HCT116 (cell line): ENCODE data around the gene PSMD11.

Experiments used
- CTCF ChIP-seq, 3 experiments: fragments of 200-600 bp in 1 of 3; sonication (generic) in 1 of 3; IDR thresholded peaks in 2 of 3; conservative IDR thresholded peaks in 1 of 3; 2 replicates each; pipeline ENCODE4 v1.5.1; 2012 to 2017; ENCODE audit warnings: low read depth in 2 of 3, low read length in 2 of 3, antibody characterized with exemption in 1 of 3, borderline replicate concordance in 1 of 3, control low read depth in 1 of 3, mild to moderate bottlenecking in 1 of 3, mixed read lengths in 1 of 3, mixed run types in 1 of 3, moderate library complexity in 1 of 3; ENCODE audit not compliant: insufficient read depth in 1 of 3
- ELF1 ChIP-seq: IDR thresholded peaks from 2 replicates; pipeline ENCODE4 v1.6.1; 2012; ENCODE audit warnings: low read depth, borderline replicate concordance
- EZH2phosphoT487 ChIP-seq: fragments of 200-600 bp; IDR thresholded peaks from 2 replicates; pipeline ENCODE4 v1.6.1; 2018; ENCODE audit warnings: antibody characterized with exemption, borderline replicate concordance
- JUND ChIP-seq: IDR thresholded peaks from 2 replicates; pipeline ENCODE4 v1.6.1; 2012
- POLR2A ChIP-seq: IDR thresholded peaks from 2 replicates; pipeline ENCODE4 v1.7.0; 2011; ENCODE audit warnings: borderline replicate concordance; ENCODE audit not compliant: insufficient read depth, insufficient read length; ENCODE audit errors: extremely low read depth
- POLR2AphosphoS5 ChIP-seq: IDR thresholded peaks from 2 replicates; pipeline ENCODE4 v1.6.1; 2011; ENCODE audit warnings: mild to moderate bottlenecking, low read depth, low read length, moderate library complexity
- RAD21 ChIP-seq: IDR thresholded peaks from 2 replicates; pipeline ENCODE4 v1.6.1; 2012; ENCODE audit warnings: low read depth, mild to moderate bottlenecking
- REST ChIP-seq: IDR thresholded peaks from 2 replicates; pipeline ENCODE4 v1.6.1; 2012; ENCODE audit warnings: low read depth
- SIN3A ChIP-seq: IDR thresholded peaks from 2 replicates; pipeline ENCODE4 v1.6.1; 2012; ENCODE audit warnings: low read depth
- YY1 ChIP-seq: IDR thresholded peaks from 2 replicates; pipeline ENCODE4 v1.6.1; 2011; ENCODE audit warnings: low read length, low read depth, moderate library complexity, mild to moderate bottlenecking; ENCODE audit not compliant: insufficient replicate concordance; ENCODE audit errors: extremely low read depth
- TF ChIP-seq, protein P1 (sequence below): IDR thresholded peaks from 2 replicates; pipeline ENCODE4 v1.6.1; 2011; ENCODE audit warnings: mild to moderate bottlenecking, low read length, moderate library complexity; ENCODE audit not compliant: insufficient replicate concordance; ENCODE audit errors: extremely low read depth

DNA sequence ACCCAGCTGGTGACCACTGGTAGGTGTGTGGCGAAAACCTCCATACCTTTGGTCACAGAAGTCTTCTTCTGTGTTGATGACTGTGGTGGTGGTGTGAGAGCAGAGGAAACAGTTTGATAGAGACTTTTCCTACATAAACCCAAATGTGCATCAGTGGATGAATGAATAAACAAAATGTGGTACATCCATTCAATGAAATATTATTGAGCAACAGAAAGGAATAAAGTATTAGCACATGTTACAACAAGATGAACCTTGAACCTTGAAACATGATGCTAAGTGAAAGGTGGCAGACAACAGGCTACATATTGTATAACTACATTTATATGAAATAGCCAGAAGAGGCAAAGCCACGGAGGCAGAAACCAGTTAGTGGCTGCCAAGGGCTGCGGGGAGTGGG lies 57.7 kb downstream of the PSMD11 start:
- TF ChIP-seq CTCF (IDR thresholded peaks at IDR 0.05 in 2 of 3, conservative IDR thresholded peaks at IDR 0.05 in 1 of 3; ENCODE audit: borderline replicate concordance in 1 of 3, insufficient read depth in 1 of 3, low read depth in 2 of 3, low read length in 2 of 3) (no peak), POLR2AphosphoS5 (no peak), JUND (no peak), POLR2A (no peak), RAD21 (no peak), EZH2phosphoT487 (no peak), SIN3A (no peak), ELF1 (no peak), REST (no peak), YY1 (no peak)
- TF ChIP-seq, protein P1, sequence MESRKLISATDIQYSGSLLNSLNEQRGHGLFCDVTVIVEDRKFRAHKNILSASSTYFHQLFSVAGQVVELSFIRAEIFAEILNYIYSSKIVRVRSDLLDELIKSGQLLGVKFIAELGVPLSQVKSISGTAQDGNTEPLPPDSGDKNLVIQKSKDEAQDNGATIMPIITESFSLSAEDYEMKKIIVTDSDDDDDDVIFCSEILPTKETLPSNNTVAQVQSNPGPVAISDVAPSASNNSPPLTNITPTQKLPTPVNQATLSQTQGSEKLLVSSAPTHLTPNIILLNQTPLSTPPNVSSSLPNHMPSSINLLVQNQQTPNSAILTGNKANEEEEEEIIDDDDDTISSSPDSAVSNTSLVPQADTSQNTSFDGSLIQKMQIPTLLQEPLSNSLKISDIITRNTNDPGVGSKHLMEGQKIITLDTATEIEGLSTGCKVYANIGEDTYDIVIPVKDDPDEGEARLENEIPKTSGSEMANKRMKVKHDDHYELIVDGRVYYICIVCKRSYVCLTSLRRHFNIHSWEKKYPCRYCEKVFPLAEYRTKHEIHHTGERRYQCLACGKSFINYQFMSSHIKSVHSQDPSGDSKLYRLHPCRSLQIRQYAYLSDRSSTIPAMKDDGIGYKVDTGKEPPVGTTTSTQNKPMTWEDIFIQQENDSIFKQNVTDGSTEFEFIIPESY: no peak
